SK-N-SH treated with all-trans-retinoic acid at 6 μM for 48 hours (cell line): ENCODE results near the gene AMD1.

Experiments
- ATAC-seq: fragments of 200-7000 bp; cut with Tn5 transposase; 3 replicates; pipeline ENCODE4 v1.9.1; 2020; ENCODE audit warnings: mild to moderate bottlenecking, moderate library complexity
- ARNTL ChIP-seq: fragments of 450-650 bp; formaldehyde crosslinking; IDR thresholded peaks from 2 replicates; pipeline ENCODE4 v1.5.0; 2020; ENCODE audit warnings: low read depth, mild to moderate bottlenecking, moderate library complexity, borderline replicate concordance
- BACH2 ChIP-seq: fragments of 250-450 bp; sonication (Bioruptor Pico); IDR thresholded peaks from 2 replicates; pipeline ENCODE4 v1.9.0; 2021; ENCODE audit warnings: mild to moderate bottlenecking, borderline replicate concordance
- CSDC2 ChIP-seq: fragments of 250-450 bp; sonication (Bioruptor Pico); IDR thresholded peaks from 2 replicates; pipeline ENCODE4 v1.5.0; 2020; ENCODE audit warnings: mild to moderate bottlenecking, moderate library complexity
- ESRRG ChIP-seq: fragments of 250-450 bp; sonication (Bioruptor Pico); IDR thresholded peaks from 2 replicates; pipeline ENCODE4 v1.6.1; 2021; ENCODE audit warnings: mild to moderate bottlenecking
- GLIS3 ChIP-seq: fragments of 250-450 bp; sonication (Bioruptor Pico); IDR thresholded peaks from 2 replicates; pipeline ENCODE4 v1.5.0; 2020; ENCODE audit warnings: mild to moderate bottlenecking, moderate library complexity
- ISL1 ChIP-seq: fragments of 250-450 bp; sonication (Bioruptor Pico); IDR thresholded peaks from 2 replicates; pipeline ENCODE4 v2.1.2; 2022; ENCODE audit warnings: mild to moderate bottlenecking, moderate library complexity
- OSR1 ChIP-seq: fragments of 250-450 bp; sonication (Bioruptor Pico); IDR thresholded peaks from 2 replicates; pipeline ENCODE4 v1.8.0; 2022; ENCODE audit warnings: moderate library complexity, mild to moderate bottlenecking, inconsistent platforms
- PPARA ChIP-seq: fragments of 250-450 bp; sonication (Bioruptor Pico); IDR thresholded peaks from 2 replicates; pipeline ENCODE4 v1.5.0; 2020; ENCODE audit warnings: mild to moderate bottlenecking, borderline replicate concordance
- RARB ChIP-seq: fragments of 250-450 bp; sonication (Bioruptor Pico); IDR thresholded peaks from 2 replicates; pipeline ENCODE4 v1.8.0; 2021; ENCODE audit warnings: mild to moderate bottlenecking, moderate library complexity
- SNAI2 ChIP-seq: fragments of 250-450 bp; sonication (Bioruptor Pico); IDR thresholded peaks from 2 replicates; pipeline ENCODE4 v1.5.0; 2020; ENCODE audit warnings: mild to moderate bottlenecking, moderate library complexity
- TCF4 ChIP-seq: fragments of 250-450 bp; sonication (Bioruptor Pico); IDR thresholded peaks from 2 replicates; pipeline ENCODE4 v1.8.0; 2021; ENCODE audit warnings: mild to moderate bottlenecking, moderate library complexity, borderline replicate concordance
- TOX ChIP-seq: fragments of 250-450 bp; sonication (Bioruptor Pico); IDR thresholded peaks from 2 replicates; pipeline ENCODE4 v1.8.0; 2021; ENCODE audit warnings: mild to moderate bottlenecking, moderate library complexity, borderline replicate concordance
- ZC3H10 ChIP-seq: fragments of 250-450 bp; sonication (Bioruptor Pico); IDR thresholded peaks from 2 replicates; pipeline ENCODE4 v1.5.1; 2021; ENCODE audit warnings: mild to moderate bottlenecking, moderate library complexity
- ZFP3 ChIP-seq: fragments of 250-450 bp; sonication (Bioruptor Pico); IDR thresholded peaks from 2 replicates; pipeline ENCODE4 v1.5.0; 2020; ENCODE audit warnings: mild to moderate bottlenecking, moderate library complexity
- ZFP30 ChIP-seq: fragments of 450-650 bp; formaldehyde crosslinking; IDR thresholded peaks from 2 replicates; pipeline ENCODE4 v1.5.0; 2022; ENCODE audit warnings: mild to moderate bottlenecking, moderate library complexity
- ZNF565 ChIP-seq: fragments of 450-650 bp; formaldehyde crosslinking; conservative IDR thresholded peaks from 2 replicates; pipeline ENCODE4 v1.5.0; 2020; ENCODE audit warnings: low read depth, mild to moderate bottlenecking, moderate library complexity
- ZNF70 ChIP-seq: fragments of 450-650 bp; formaldehyde crosslinking; IDR thresholded peaks from 2 replicates; pipeline ENCODE4 v1.5.0; 2020; ENCODE audit warnings: mild to moderate bottlenecking, moderate library complexity
- ZNF8 ChIP-seq: fragments of 450-650 bp; formaldehyde crosslinking; IDR thresholded peaks from 2 replicates; pipeline ENCODE4 v1.5.0; 2020; ENCODE audit warnings: mild to moderate bottlenecking, moderate library complexity
- TF ChIP-seq, protein P1 (sequence below): fragments of 250-450 bp; sonication (Bioruptor Pico); IDR thresholded peaks from 2 replicates; pipeline ENCODE4 v1.8.0; 2021; ENCODE audit warnings: low read depth, mild to moderate bottlenecking, moderate library complexity, borderline replicate concordance
- TF ChIP-seq, protein P2 (sequence below): fragments of 250-450 bp; sonication (Bioruptor Pico); IDR thresholded peaks from 2 replicates; pipeline ENCODE4 v1.5.0; 2020; ENCODE audit warnings: mild to moderate bottlenecking, moderate library complexity
- TF ChIP-seq, protein P3 (sequence below): fragments of 250-450 bp; sonication (Bioruptor Pico); IDR thresholded peaks from 2 replicates; pipeline ENCODE4 v1.5.1; 2021; ENCODE audit warnings: mild to moderate bottlenecking, moderate library complexity
- TF ChIP-seq, protein P4 (sequence below): fragments of 250-450 bp; sonication (Bioruptor Pico); IDR thresholded peaks from 2 replicates; pipeline ENCODE4 v1.8.0; 2020; ENCODE audit warnings: mild to moderate bottlenecking, moderate library complexity, borderline replicate concordance

Gene AMD1

DNA sequence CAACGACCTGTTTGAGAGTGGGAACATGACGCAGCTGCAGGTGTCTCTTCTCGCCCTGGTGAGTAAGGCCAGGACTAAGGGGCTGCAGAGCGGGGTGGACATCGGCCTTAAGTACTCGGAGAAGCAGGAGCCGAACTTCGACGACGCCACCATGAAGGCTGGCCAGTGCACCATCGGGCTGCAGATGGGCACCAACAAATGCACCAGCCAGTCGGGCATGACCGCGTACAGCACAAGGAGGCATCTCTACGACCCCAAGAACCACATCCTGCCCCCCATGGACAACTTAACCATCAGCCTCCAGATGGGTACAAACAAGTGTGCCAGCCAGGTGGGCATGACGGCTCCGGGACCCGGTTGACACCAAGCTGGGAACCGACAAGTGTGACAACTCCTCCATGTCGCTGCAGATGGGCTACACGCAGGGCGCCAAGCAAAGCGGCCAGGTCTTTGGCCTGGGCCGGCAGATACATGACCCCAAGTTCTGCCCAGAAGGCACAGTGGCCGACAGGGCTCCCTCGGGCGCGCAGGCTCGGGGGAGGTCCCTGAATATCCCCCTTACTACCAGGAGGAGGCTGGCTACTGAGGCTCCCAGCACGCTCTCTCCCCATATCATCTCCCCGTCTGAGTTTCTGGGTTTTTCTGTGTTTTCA lies 15.9 kb upstream of the AMD1 start:
- no peak for ATAC-seq
- TF ChIP-seq, protein P1, sequence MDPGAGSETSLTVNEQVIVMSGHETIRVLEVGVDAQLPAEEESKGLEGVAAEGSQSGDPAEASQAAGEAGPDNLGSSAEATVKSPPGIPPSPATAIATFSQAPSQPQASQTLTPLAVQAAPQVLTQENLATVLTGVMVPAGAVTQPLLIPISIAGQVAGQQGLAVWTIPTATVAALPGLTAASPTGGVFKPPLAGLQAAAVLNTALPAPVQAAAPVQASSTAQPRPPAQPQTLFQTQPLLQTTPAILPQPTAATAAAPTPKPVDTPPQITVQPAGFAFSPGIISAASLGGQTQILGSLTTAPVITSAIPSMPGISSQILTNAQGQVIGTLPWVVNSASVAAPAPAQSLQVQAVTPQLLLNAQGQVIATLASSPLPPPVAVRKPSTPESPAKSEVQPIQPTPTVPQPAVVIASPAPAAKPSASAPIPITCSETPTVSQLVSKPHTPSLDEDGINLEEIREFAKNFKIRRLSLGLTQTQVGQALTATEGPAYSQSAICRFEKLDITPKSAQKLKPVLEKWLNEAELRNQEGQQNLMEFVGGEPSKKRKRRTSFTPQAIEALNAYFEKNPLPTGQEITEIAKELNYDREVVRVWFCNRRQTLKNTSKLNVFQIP (CRISPR knock-in tag) = no peak
- TF ChIP-seq TOX (no peak), GLIS3 (CRISPR knock-in tag) (no peak), ESRRG (CRISPR knock-in tag) (no peak), CSDC2 (CRISPR knock-in tag) (no peak), ZFP30 (CRISPR knock-in tag) (no peak), ARNTL (no peak), TCF4 (CRISPR knock-in tag) (no peak), OSR1 (CRISPR knock-in tag) (no peak), ISL1 (CRISPR knock-in tag) (no peak), ZNF70 (no peak), BACH2 (CRISPR knock-in tag) (no peak), SNAI2 (CRISPR knock-in tag) (no peak), ZFP3 (no peak), RARB (CRISPR knock-in tag) (no peak), ZC3H10 (CRISPR knock-in tag) (no peak)
- TF ChIP-seq, protein P2, sequence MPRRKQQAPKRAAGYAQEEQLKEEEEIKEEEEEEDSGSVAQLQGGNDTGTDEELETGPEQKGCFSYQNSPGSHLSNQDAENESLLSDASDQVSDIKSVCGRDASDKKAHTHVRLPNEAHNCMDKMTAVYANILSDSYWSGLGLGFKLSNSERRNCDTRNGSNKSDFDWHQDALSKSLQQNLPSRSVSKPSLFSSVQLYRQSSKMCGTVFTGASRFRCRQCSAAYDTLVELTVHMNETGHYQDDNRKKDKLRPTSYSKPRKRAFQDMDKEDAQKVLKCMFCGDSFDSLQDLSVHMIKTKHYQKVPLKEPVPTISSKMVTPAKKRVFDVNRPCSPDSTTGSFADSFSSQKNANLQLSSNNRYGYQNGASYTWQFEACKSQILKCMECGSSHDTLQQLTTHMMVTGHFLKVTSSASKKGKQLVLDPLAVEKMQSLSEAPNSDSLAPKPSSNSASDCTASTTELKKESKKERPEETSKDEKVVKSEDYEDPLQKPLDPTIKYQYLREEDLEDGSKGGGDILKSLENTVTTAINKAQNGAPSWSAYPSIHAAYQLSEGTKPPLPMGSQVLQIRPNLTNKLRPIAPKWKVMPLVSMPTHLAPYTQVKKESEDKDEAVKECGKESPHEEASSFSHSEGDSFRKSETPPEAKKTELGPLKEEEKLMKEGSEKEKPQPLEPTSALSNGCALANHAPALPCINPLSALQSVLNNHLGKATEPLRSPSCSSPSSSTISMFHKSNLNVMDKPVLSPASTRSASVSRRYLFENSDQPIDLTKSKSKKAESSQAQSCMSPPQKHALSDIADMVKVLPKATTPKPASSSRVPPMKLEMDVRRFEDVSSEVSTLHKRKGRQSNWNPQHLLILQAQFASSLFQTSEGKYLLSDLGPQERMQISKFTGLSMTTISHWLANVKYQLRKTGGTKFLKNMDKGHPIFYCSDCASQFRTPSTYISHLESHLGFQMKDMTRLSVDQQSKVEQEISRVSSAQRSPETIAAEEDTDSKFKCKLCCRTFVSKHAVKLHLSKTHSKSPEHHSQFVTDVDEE = no peak
- TF ChIP-seq, protein P3, sequence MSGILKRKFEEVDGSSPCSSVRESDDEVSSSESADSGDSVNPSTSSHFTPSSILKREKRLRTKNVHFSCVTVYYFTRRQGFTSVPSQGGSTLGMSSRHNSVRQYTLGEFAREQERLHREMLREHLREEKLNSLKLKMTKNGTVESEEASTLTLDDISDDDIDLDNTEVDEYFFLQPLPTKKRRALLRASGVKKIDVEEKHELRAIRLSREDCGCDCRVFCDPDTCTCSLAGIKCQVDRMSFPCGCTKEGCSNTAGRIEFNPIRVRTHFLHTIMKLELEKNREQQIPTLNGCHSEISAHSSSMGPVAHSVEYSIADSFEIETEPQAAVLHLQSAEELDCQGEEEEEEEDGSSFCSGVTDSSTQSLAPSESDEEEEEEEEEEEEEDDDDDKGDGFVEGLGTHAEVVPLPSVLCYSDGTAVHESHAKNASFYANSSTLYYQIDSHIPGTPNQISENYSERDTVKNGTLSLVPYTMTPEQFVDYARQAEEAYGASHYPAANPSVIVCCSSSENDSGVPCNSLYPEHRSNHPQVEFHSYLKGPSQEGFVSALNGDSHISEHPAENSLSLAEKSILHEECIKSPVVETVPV = no peak

DNA sequence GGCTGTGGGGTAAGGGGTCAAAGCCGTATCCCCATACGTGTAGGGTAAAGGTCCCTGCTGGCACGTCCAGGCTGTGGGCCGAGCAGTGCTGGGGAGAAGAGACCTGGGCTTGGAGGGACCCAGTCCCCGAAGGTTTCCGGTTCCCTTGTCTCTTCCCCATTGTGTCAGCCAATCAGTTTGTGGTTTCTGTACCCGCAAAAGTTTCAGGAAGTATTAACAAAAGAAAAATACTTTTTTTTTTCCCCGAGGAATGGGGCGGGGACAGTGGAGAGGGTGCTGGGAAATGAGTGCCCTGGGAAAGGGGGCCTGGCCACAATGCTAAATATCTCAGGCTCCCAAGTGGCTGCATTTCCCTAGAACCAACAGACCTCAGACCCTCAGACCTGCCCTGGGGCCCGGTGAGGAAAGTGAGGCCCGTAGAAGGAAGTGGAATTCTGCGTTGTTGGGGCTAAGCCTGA lies 15.2 kb upstream of the AMD1 start:
- ATAC-seq = no peak
- TF ChIP-seq, protein P4, sequence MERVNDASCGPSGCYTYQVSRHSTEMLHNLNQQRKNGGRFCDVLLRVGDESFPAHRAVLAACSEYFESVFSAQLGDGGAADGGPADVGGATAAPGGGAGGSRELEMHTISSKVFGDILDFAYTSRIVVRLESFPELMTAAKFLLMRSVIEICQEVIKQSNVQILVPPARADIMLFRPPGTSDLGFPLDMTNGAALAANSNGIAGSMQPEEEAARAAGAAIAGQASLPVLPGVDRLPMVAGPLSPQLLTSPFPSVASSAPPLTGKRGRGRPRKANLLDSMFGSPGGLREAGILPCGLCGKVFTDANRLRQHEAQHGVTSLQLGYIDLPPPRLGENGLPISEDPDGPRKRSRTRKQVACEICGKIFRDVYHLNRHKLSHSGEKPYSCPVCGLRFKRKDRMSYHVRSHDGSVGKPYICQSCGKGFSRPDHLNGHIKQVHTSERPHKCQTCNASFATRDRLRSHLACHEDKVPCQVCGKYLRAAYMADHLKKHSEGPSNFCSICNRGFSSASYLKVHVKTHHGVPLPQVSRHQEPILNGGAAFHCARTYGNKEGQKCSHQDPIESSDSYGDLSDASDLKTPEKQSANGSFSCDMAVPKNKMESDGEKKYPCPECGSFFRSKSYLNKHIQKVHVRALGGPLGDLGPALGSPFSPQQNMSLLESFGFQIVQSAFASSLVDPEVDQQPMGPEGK (CRISPR knock-in tag) = no peak
- TF ChIP-seq ZFP3 (no peak), ZNF8 (CRISPR knock-in tag) (no peak), RARB (CRISPR knock-in tag) (no peak)
- TF ChIP-seq, protein P3 = no peak
- TF ChIP-seq, all 23 proteins: peak for 0

DNA sequence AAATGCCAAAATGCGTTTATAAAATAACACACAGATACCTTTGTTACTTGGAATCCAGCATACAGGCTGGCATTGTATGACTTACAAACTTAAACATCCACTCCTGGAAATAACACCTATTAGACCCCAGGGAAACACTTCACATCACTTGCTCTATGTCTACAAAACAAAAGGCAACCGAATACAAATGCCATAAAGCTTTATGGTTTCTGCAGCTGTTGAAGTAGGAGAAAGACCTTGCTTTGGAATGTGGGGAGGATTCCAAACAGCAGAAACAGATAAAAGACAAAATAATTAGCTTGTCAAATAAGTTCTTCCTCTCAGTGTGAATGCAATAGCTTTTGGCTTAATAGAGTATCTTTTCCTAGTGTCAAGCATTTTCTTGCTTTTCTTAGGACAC lies 9.8 kb upstream of the AMD1 start:
- ATAC-seq = no peak
- TF ChIP-seq RARB (CRISPR knock-in tag) = no peak
- TF ChIP-seq TOX = no peak
- no peak for TF ChIP-seq GLIS3 (CRISPR knock-in tag)
- TF ChIP-seq, protein P1 (CRISPR knock-in tag) = no peak
- TF ChIP-seq SNAI2 (CRISPR knock-in tag) = no peak
- TF ChIP-seq ZNF565 (CRISPR knock-in tag) = no peak
- no peak for TF ChIP-seq CSDC2 (CRISPR knock-in tag)
- TF ChIP-seq, protein P3 = no peak
- TF ChIP-seq ESRRG (CRISPR knock-in tag) = no peak
- TF ChIP-seq OSR1 (CRISPR knock-in tag) = no peak
- TF ChIP-seq, protein P4 (CRISPR knock-in tag) = no peak
- no peak for TF ChIP-seq ZFP30 (CRISPR knock-in tag)
- TF ChIP-seq PPARA (CRISPR knock-in tag) = no peak
- no peak for TF ChIP-seq ISL1 (CRISPR knock-in tag)
- no peak for TF ChIP-seq ARNTL
- no peak for TF ChIP-seq ZNF70
